ENCODE measurements around the gene FMN1.

The FMN1 gene

GRCh38 chr15:33163816-33164215, 30.7 kb downstream of the FMN1 start:
- Mint-ChIP-seq H3K27me3 (ENCODE audit: low read depth) (no peaks in the 10 kb centered on the region), H3K9me3 (no peaks in the 10 kb centered on the region), H3K27ac (no peak overlapping the region), H3K4me1 (no peaks in the 10 kb centered on the region), H3K36me3 (ENCODE audit: low read depth) (no peaks in the 10 kb centered on the region), H3K4me3 (no peak overlapping the region)
- no peak for TF ChIP-seq CTCF (IDR thresholded peaks at IDR 0.05; ENCODE audit: unreplicated experiment in 3 of 3)

GRCh38 chr15:33161209-33161608, 33.3 kb downstream of the FMN1 start:
- H3K4me1 Mint-ChIP-seq: no peaks in the 10 kb centered on the region
- no peaks in the 10 kb centered on the region for H3K9me3 Mint-ChIP-seq
- no peaks in the 10 kb centered on the region for H3K27me3 Mint-ChIP-seq (ENCODE audit: low read depth)
- TF ChIP-seq CTCF (IDR thresholded peaks at IDR 0.05; ENCODE audit: unreplicated experiment in 3 of 3): no peak
- no peak overlapping the region for H3K4me3 Mint-ChIP-seq
- H3K27ac Mint-ChIP-seq: peak overlapping the region in 1 of 3 experiments; percentile 40
- H3K36me3 Mint-ChIP-seq (ENCODE audit: low read depth): no peaks in the 10 kb centered on the region

GRCh38 chr15:33160581-33161165, 33.8 kb downstream of the FMN1 start:
- Mint-ChIP-seq H3K36me3 (ENCODE audit: low read depth) (no peaks in the 10 kb centered on the region), H3K27ac (peak overlapping the region in 1 of 3 experiments; percentile 40), H3K4me3 (no peak overlapping the region), H3K4me1 (no peaks in the 10 kb centered on the region), H3K9me3 (no peaks in the 10 kb centered on the region), H3K27me3 (ENCODE audit: low read depth) (no peaks in the 10 kb centered on the region)
- TF ChIP-seq CTCF (IDR thresholded peaks at IDR 0.05; ENCODE audit: unreplicated experiment in 3 of 3): no peak

- Mint-ChIP-seq H3K36me3 (ENCODE audit: low read depth) (no peaks in the 10 kb centered on the region), H3K27me3 (ENCODE audit: low read depth) (no peaks in the 10 kb centered on the region), H3K27ac (peak overlapping the region in 1 of 3 experiments; percentile 14), H3K4me1 (peaks cover 3% of the 10 kb centered on the region), H3K4me3 (no peak overlapping the region), H3K9me3 (no peaks in the 10 kb centered on the region)
- no peak for TF ChIP-seq CTCF (IDR thresholded peaks at IDR 0.05; ENCODE audit: unreplicated experiment in 3 of 3)
Measured at GRCh38 chr15:33159726-33160453, 34.6 kb downstream of the FMN1 start.

- H3K27ac Mint-ChIP-seq: no peak overlapping the region
- H3K4me1 Mint-ChIP-seq: peaks cover 7% of the 10 kb centered on the region
- no peak overlapping the region for H3K4me3 Mint-ChIP-seq
- TF ChIP-seq CTCF (IDR thresholded peaks at IDR 0.05; ENCODE audit: unreplicated experiment in 3 of 3): no peak
- no peaks in the 10 kb centered on the region for H3K36me3 Mint-ChIP-seq (ENCODE audit: low read depth)
- no peaks in the 10 kb centered on the region for H3K27me3 Mint-ChIP-seq (ENCODE audit: low read depth)
- no peaks in the 10 kb centered on the region for H3K9me3 Mint-ChIP-seq
Measured at GRCh38 chr15:33158366-33158765, 36.1 kb downstream of the FMN1 start.

Data from nephron (organoid).